ENCODE data around the gene RNF166. TPM values are rescaled to one million over a fixed set of nuclear protein-coding genes. Genes with fewer than 3 reads are reported as not detected.

Gene RNF166
- total and polyA plus RNA-seq, 4 donors: 6.5 to 9.1 (median 7.6) TPM

DNA sequence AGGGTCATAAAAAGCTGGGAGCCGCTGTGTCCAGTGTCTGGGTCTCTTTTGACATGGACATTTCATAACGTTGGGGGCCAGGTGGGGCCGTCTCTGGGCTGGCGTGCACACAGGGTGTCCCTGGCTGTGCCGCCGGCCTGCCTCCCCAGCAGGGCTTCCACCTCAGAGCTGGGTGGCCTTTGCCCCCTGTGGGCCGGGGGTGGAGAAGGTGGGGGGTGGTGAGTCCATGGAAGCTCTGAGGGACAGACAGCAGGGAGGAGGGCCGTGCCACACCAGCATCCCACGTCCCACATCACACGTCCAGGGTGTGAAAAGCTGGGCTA lies 19.0 kb downstream of the RNF166 start:
- Histone ChIP-seq H3K9me3 (ENCODE audit: control insufficient read depth in 4 of 4, low read length in 3 of 4) (no peaks in the 10 kb centered on the region), H3K27me3 (ENCODE audit: control insufficient read depth in 4 of 4, insufficient read depth in 4 of 4, low read length in 3 of 4) (no peaks in the 10 kb centered on the region), H3K36me3 (ENCODE audit: control insufficient read depth in 4 of 4, insufficient read depth in 3 of 4, low read depth in 1 of 4, low read length in 3 of 4) (no peaks in the 10 kb centered on the region), H3K4me1 (ENCODE audit: control insufficient read depth in 4 of 4, insufficient read depth in 4 of 4, low read length in 3 of 4) (peaks cover 7 to 27% (median 19%) of the 10 kb centered on the region in 4 donors), H3K9ac (ENCODE audit: low read depth in 1 of 2, low read length in 2 of 2) (no peak overlapping the region), H3K27ac (ENCODE audit: low read depth in 1 of 2, low read length in 2 of 2) (no peak overlapping the region), H3K4me3 (ENCODE audit: low read depth in 1 of 3, low read length in 3 of 3) (no peak overlapping the region)
- WGBS: 58% methylated on average over 10 of the region's 10 CpGs
- no peak for TF ChIP-seq NR2F2 (IDR thresholded peaks at IDR 0.05)
- no peak for TF ChIP-seq TAF1 (conservative IDR thresholded peaks at IDR 0.05)
- TF ChIP-seq HNF4A (conservative IDR thresholded peaks at IDR 0.05): no peak
- TF ChIP-seq, protein P1, sequence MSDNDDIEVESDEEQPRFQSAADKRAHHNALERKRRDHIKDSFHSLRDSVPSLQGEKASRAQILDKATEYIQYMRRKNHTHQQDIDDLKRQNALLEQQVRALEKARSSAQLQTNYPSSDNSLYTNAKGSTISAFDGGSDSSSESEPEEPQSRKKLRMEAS (IDR thresholded peaks at IDR 0.05): no peak
- TF ChIP-seq YY1 (IDR thresholded peaks at IDR 0.05): no peak
- TF ChIP-seq, protein P2, sequence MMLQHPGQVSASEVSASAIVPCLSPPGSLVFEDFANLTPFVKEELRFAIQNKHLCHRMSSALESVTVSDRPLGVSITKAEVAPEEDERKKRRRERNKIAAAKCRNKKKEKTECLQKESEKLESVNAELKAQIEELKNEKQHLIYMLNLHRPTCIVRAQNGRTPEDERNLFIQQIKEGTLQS (IDR thresholded peaks at IDR 0.05): no peak
- no peak for TF ChIP-seq FOXA1 (IDR thresholded peaks at IDR 0.05)
- TF ChIP-seq, protein P3, sequence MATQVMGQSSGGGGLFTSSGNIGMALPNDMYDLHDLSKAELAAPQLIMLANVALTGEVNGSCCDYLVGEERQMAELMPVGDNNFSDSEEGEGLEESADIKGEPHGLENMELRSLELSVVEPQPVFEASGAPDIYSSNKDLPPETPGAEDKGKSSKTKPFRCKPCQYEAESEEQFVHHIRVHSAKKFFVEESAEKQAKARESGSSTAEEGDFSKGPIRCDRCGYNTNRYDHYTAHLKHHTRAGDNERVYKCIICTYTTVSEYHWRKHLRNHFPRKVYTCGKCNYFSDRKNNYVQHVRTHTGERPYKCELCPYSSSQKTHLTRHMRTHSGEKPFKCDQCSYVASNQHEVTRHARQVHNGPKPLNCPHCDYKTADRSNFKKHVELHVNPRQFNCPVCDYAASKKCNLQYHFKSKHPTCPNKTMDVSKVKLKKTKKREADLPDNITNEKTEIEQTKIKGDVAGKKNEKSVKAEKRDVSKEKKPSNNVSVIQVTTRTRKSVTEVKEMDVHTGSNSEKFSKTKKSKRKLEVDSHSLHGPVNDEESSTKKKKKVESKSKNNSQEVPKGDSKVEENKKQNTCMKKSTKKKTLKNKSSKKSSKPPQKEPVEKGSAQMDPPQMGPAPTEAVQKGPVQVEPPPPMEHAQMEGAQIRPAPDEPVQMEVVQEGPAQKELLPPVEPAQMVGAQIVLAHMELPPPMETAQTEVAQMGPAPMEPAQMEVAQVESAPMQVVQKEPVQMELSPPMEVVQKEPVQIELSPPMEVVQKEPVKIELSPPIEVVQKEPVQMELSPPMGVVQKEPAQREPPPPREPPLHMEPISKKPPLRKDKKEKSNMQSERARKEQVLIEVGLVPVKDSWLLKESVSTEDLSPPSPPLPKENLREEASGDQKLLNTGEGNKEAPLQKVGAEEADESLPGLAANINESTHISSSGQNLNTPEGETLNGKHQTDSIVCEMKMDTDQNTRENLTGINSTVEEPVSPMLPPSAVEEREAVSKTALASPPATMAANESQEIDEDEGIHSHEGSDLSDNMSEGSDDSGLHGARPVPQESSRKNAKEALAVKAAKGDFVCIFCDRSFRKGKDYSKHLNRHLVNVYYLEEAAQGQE (IDR thresholded peaks at IDR 0.05): no peak
- TF ChIP-seq EGR1 (IDR thresholded peaks at IDR 0.05; ENCODE audit: low read depth in 2 of 2): no peak
- no peak for TF ChIP-seq GABPA (IDR thresholded peaks at IDR 0.05 in 1 of 2, conservative IDR thresholded peaks at IDR 0.05 in 1 of 2)
- TF ChIP-seq SP1 (IDR thresholded peaks at IDR 0.05): no peak
- TF ChIP-seq RXRA (IDR thresholded peaks at IDR 0.05): no peak
- TF ChIP-seq, protein P4, sequence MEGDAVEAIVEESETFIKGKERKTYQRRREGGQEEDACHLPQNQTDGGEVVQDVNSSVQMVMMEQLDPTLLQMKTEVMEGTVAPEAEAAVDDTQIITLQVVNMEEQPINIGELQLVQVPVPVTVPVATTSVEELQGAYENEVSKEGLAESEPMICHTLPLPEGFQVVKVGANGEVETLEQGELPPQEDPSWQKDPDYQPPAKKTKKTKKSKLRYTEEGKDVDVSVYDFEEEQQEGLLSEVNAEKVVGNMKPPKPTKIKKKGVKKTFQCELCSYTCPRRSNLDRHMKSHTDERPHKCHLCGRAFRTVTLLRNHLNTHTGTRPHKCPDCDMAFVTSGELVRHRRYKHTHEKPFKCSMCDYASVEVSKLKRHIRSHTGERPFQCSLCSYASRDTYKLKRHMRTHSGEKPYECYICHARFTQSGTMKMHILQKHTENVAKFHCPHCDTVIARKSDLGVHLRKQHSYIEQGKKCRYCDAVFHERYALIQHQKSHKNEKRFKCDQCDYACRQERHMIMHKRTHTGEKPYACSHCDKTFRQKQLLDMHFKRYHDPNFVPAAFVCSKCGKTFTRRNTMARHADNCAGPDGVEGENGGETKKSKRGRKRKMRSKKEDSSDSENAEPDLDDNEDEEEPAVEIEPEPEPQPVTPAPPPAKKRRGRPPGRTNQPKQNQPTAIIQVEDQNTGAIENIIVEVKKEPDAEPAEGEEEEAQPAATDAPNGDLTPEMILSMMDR (IDR thresholded peaks at IDR 0.05; ENCODE audit: low read depth, low read length, missing input control): no peak
- no peak for DNase-seq (ENCODE audit: low spot score)

DNA sequence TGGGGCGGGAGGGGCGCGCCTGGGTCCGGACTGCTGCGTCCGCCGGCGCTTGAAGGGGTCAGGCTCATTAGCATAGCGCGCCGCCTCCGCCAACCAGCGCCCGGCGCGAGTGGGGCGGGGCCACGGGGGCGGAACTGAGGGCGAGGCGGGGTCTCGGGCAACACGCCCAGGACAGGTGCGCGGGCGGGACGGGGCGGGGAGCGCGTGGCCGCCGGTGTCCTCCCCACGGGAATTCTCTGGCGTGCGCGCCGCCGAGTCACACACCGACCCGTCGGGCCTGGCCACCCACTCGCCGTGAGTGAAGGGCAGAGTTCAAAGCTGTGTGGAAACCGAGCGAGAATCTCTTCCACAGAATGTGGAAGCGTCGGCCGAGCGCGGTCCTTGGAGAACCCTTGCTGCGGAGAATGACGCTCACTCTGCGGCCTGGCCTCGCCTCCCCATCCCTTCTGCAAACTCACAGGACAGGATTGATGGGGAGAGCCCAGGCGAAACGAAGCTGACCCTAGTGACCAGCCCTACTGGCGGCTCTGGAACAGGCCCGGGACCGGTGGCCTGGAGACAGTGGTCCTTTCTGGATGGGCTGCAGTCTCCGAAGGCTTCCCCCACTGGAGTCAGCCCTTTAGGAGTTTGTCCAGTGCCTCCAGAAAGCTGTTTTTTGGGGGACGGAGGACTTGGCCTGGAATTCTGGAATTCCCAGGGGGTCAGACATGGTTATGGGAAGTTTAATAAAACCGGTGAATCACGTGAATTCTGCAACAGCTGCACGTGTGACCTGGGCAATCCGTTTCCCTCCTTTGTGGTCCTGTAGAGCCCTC lies 19.6 kb downstream of the RNF166 start, which contains the start of gene SNAI3:
TSS of gene SNAI3 (minus strand) at position 69 of the 815 bp plus-strand sequence. CDS start 101 bp downstream, outside the sequence.
- peak within 1 kb of the TSS; percentile 33 to 62 (median 60) for H3K4me3 ChIP-seq (ENCODE audit: low read depth in 1 of 3, low read length in 3 of 3)
- no peaks in the 10 kb centered on the region for H3K36me3 ChIP-seq (ENCODE audit: control insufficient read depth in 4 of 4, insufficient read depth in 3 of 4, low read depth in 1 of 4, low read length in 3 of 4)
- TF ChIP-seq FOXA2 (IDR thresholded peaks at IDR 0.05) (no peak), SP1 (IDR thresholded peaks at IDR 0.05) (peak; percentile 25)
- DNase-seq (ENCODE audit: low spot score): peak; percentile 83
- H3K27me3 ChIP-seq (ENCODE audit: control insufficient read depth in 4 of 4, insufficient read depth in 4 of 4, low read length in 3 of 4): no peaks in the 10 kb centered on the region
- no peaks in the 10 kb centered on the region for H3K9me3 ChIP-seq (ENCODE audit: control insufficient read depth in 4 of 4, low read length in 3 of 4)
- peak within 1 kb of the TSS in 1 of 2 donors; percentile 69 for H3K27ac ChIP-seq (ENCODE audit: low read depth in 1 of 2, low read length in 2 of 2)
- 8% methylated on average over 65 of the region's 65 CpGs for WGBS
- H3K4me1 ChIP-seq (ENCODE audit: control insufficient read depth in 4 of 4, insufficient read depth in 4 of 4, low read length in 3 of 4): peaks cover 7 to 27% (median 20%) of the 10 kb centered on the region in 4 donors
- no peak within 1 kb of the TSS for H3K9ac ChIP-seq (ENCODE audit: low read depth in 1 of 2, low read length in 2 of 2)
